Measurements from ENCODE around the gene SLC16A13.

SLC16A13 gene

DNA sequence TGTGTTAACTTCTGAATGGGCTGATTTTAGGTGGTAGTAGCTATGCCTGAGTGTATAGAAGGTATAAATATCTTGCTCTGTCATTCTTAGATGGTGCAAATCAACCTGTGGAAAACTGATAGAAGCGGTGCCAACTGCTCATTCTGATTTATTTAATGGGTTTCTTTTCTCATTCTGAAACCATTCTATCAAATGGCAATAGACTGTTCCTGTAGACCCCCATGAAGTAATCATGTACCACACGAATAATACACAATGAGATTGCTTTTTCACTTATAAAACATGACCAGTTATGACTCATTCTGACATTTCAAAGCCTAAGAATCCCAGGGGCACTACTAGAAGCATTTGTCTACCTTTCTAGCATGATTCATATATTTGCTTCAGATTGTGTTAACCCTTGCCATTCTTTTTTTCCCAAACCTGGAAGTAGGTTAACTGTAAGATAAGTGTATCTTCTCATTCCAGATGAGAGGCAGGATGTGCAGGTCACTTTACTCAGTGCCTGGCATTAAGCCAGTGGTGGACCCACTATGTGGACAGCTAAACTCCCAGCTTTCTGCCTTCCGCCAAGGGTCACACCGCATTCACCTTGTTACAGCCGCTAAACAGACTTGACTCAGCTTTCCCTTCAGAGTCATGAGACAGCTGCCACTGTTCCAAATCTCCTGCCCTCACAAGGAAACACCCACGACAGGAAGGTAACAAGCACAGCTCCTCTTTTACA, 24.5 kb downstream of the SLC16A13 start:
- Histone ChIP-seq H3K4me1 (ENCODE audit: control insufficient read depth in 1 of 2, insufficient read depth in 2 of 2, low read length in 2 of 2) (no peaks in the 10 kb centered on the region), H3K27ac (ENCODE audit: low read depth, low read length) (no peak overlapping the region), H3K9me3 (ENCODE audit: control insufficient read depth in 1 of 2, low read length in 2 of 2) (no peaks in the 10 kb centered on the region), H3K27me3 (ENCODE audit: control insufficient read depth in 1 of 2, insufficient read depth in 2 of 2, low read length in 2 of 2) (no peaks in the 10 kb centered on the region), H3K9ac (ENCODE audit: low read depth in 1 of 2, low read length in 2 of 2) (no peak overlapping the region), H3K36me3 (ENCODE audit: control insufficient read depth in 1 of 2, insufficient read depth in 2 of 2, low read length in 2 of 2) (no peaks in the 10 kb centered on the region), H3K4me3 (ENCODE audit: low read depth in 1 of 2, low read length in 2 of 2) (no peak overlapping the region)

- Histone ChIP-seq H3K27ac (ENCODE audit: low read depth, low read length) (no peak overlapping the region), H3K9ac (ENCODE audit: low read depth in 1 of 2, low read length in 2 of 2) (no peak overlapping the region), H3K4me1 (ENCODE audit: control insufficient read depth in 1 of 2, insufficient read depth in 2 of 2, low read length in 2 of 2) (no peaks in the 10 kb centered on the region), H3K36me3 (ENCODE audit: control insufficient read depth in 1 of 2, insufficient read depth in 2 of 2, low read length in 2 of 2) (no peaks in the 10 kb centered on the region), H3K9me3 (ENCODE audit: control insufficient read depth in 1 of 2, low read length in 2 of 2) (peaks cover 5 to 7% of the 10 kb centered on the region in 2 donors), H3K27me3 (ENCODE audit: control insufficient read depth in 1 of 2, insufficient read depth in 2 of 2, low read length in 2 of 2) (no peaks in the 10 kb centered on the region), H3K4me3 (ENCODE audit: low read depth in 1 of 2, low read length in 2 of 2) (no peak overlapping the region)
Observed at GRCh38 chr17:7063518-7064094, 27.8 kb downstream of the SLC16A13 start.

DNA sequence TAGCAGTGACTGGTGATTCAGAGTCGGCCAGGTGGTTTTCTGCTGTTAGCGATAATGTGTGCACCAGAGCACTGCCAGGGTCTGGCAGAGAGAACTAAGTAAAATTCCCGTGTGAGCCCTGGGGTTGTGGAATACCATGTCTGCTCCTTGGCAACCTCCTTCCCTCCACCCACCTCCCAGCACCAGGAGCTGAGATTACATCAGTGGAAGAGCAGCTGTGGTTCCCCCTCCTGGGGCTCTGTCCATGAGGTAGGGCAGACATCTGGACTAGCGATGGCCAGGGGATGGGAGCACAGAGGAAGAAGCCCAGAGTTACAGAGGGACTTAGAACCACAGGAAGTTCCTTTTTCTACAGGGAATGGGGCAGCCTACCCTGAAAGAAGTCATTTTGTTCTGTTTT, 28.4 kb downstream of the SLC16A13 start:
- Histone ChIP-seq H3K27ac (ENCODE audit: low read depth, low read length) (no peak overlapping the region), H3K4me1 (ENCODE audit: control insufficient read depth in 1 of 2, insufficient read depth in 2 of 2, low read length in 2 of 2) (no peaks in the 10 kb centered on the region), H3K27me3 (ENCODE audit: control insufficient read depth in 1 of 2, insufficient read depth in 2 of 2, low read length in 2 of 2) (no peaks in the 10 kb centered on the region), H3K9me3 (ENCODE audit: control insufficient read depth in 1 of 2, low read length in 2 of 2) (peaks cover 5 to 7% of the 10 kb centered on the region in 2 donors), H3K9ac (ENCODE audit: low read depth in 1 of 2, low read length in 2 of 2) (no peak overlapping the region), H3K4me3 (ENCODE audit: low read depth in 1 of 2, low read length in 2 of 2) (no peak overlapping the region), H3K36me3 (ENCODE audit: control insufficient read depth in 1 of 2, insufficient read depth in 2 of 2, low read length in 2 of 2) (no peaks in the 10 kb centered on the region)

DNA sequence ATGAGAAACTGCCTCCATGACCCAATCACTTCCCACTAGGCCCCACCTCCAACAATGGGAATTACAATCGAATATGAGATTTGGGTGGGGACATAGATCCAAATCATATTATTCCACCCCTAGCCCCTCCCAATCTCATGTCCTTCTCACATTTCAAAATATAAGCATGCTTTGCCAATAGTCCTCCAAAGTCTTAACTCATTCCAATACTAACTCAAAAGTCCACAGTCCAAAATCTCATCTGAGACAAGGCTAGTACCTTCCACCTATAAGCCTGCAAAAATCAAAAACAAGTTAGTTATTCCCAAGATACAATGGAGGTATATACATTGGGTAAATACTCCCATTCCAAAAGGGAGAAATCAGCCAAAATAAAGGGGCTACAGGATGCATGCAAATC, 31.4 kb downstream of the SLC16A13 start:
- H3K4me3 ChIP-seq (ENCODE audit: low read depth in 1 of 2, low read length in 2 of 2), result no peak overlapping the region
- H3K9ac ChIP-seq (ENCODE audit: low read depth in 1 of 2, low read length in 2 of 2), result no peak overlapping the region

DNA sequence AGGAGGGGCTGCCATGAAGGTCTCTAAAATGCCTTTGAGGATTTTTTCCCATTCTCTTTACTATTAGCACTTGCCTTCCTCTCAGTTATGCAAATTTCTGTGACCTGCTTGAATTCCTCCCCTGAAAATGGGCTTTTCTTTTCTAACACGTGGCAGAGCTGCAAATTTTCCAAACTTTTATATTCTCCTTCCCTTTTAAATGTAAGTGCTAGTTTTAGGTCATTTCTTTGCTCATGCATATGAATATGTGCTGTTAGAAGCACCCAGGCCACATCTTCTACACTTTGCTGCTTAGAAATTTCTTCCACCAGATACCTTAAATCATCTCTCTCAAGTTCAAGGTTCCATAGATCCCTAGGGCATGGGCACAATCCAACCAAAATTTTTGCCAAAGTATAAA, 32.5 kb downstream of the SLC16A13 start:
- Histone ChIP-seq H3K4me1 (ENCODE audit: control insufficient read depth in 1 of 2, insufficient read depth in 2 of 2, low read length in 2 of 2) (no peaks in the 10 kb centered on the region), H3K9ac (ENCODE audit: low read depth in 1 of 2, low read length in 2 of 2) (no peak overlapping the region), H3K9me3 (ENCODE audit: control insufficient read depth in 1 of 2, low read length in 2 of 2) (peaks cover 5 to 7% of the 10 kb centered on the region in 2 donors), H3K27me3 (ENCODE audit: control insufficient read depth in 1 of 2, insufficient read depth in 2 of 2, low read length in 2 of 2) (no peaks in the 10 kb centered on the region), H3K27ac (ENCODE audit: low read depth, low read length) (no peak overlapping the region), H3K36me3 (ENCODE audit: control insufficient read depth in 1 of 2, insufficient read depth in 2 of 2, low read length in 2 of 2) (no peaks in the 10 kb centered on the region), H3K4me3 (ENCODE audit: low read depth in 1 of 2, low read length in 2 of 2) (no peak overlapping the region)

More for the DNA sequence above, 31.4 kb downstream of the SLC16A13 start:
- Histone ChIP-seq H3K9me3 (ENCODE audit: control insufficient read depth in 1 of 2, low read length in 2 of 2) (peaks cover 5 to 7% of the 10 kb centered on the region in 2 donors), H3K27me3 (ENCODE audit: control insufficient read depth in 1 of 2, insufficient read depth in 2 of 2, low read length in 2 of 2) (no peaks in the 10 kb centered on the region), H3K36me3 (ENCODE audit: control insufficient read depth in 1 of 2, insufficient read depth in 2 of 2, low read length in 2 of 2) (no peaks in the 10 kb centered on the region), H3K4me1 (ENCODE audit: control insufficient read depth in 1 of 2, insufficient read depth in 2 of 2, low read length in 2 of 2) (no peaks in the 10 kb centered on the region), H3K27ac (ENCODE audit: low read depth, low read length) (no peak overlapping the region)

GRCh38 chr17:7070712-7071111, 34.9 kb downstream of the SLC16A13 start:
- Histone ChIP-seq H3K9me3 (ENCODE audit: control insufficient read depth in 1 of 2, low read length in 2 of 2) (peaks cover 5 to 7% of the 10 kb centered on the region in 2 donors), H3K27ac (ENCODE audit: low read depth, low read length) (no peak overlapping the region), H3K36me3 (ENCODE audit: control insufficient read depth in 1 of 2, insufficient read depth in 2 of 2, low read length in 2 of 2) (no peaks in the 10 kb centered on the region), H3K4me1 (ENCODE audit: control insufficient read depth in 1 of 2, insufficient read depth in 2 of 2, low read length in 2 of 2) (no peaks in the 10 kb centered on the region), H3K27me3 (ENCODE audit: control insufficient read depth in 1 of 2, insufficient read depth in 2 of 2, low read length in 2 of 2) (no peaks in the 10 kb centered on the region), H3K9ac (ENCODE audit: low read depth in 1 of 2, low read length in 2 of 2) (no peak overlapping the region), H3K4me3 (ENCODE audit: low read depth in 1 of 2, low read length in 2 of 2) (no peak overlapping the region)

GRCh38 chr17:7072406-7072805, 36.6 kb downstream of the SLC16A13 start:
- Histone ChIP-seq H3K4me1 (ENCODE audit: control insufficient read depth in 1 of 2, insufficient read depth in 2 of 2, low read length in 2 of 2) (no peaks in the 10 kb centered on the region), H3K27me3 (ENCODE audit: control insufficient read depth in 1 of 2, insufficient read depth in 2 of 2, low read length in 2 of 2) (no peaks in the 10 kb centered on the region), H3K36me3 (ENCODE audit: control insufficient read depth in 1 of 2, insufficient read depth in 2 of 2, low read length in 2 of 2) (no peaks in the 10 kb centered on the region), H3K4me3 (ENCODE audit: low read depth in 1 of 2, low read length in 2 of 2) (no peak overlapping the region), H3K9me3 (ENCODE audit: control insufficient read depth in 1 of 2, low read length in 2 of 2) (peaks cover 5 to 7% of the 10 kb centered on the region in 2 donors), H3K27ac (ENCODE audit: low read depth, low read length) (no peak overlapping the region), H3K9ac (ENCODE audit: low read depth in 1 of 2, low read length in 2 of 2) (no peak overlapping the region)

DNA sequence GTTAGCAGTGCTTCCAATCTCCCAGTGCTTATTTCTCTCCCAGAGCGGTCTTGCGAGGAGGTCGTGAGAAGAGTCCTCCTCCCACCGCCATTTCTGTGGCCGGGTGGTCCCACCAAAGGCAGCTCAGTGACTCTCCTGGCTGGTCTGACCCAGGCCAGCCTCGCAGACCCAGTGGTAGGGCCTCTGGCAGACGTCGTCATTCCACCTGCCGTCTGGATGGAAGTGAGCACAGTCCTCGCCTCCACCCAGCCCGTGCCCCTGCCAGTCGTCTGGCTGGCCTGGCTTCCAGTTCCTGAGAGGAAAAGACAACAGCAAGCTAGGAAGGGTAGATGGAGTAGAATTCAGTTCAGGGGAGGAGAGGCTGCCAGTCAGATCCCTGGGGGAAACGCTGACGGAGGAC, 39.1 kb downstream of the SLC16A13 start:
- Histone ChIP-seq H3K36me3 (ENCODE audit: control insufficient read depth in 1 of 2, insufficient read depth in 2 of 2, low read length in 2 of 2) (no peaks in the 10 kb centered on the region), H3K27me3 (ENCODE audit: control insufficient read depth in 1 of 2, insufficient read depth in 2 of 2, low read length in 2 of 2) (no peaks in the 10 kb centered on the region), H3K9ac (ENCODE audit: low read depth in 1 of 2, low read length in 2 of 2) (no peak overlapping the region), H3K27ac (ENCODE audit: low read depth, low read length) (no peak overlapping the region), H3K4me1 (ENCODE audit: control insufficient read depth in 1 of 2, insufficient read depth in 2 of 2, low read length in 2 of 2) (no peaks in the 10 kb centered on the region), H3K4me3 (ENCODE audit: low read depth in 1 of 2, low read length in 2 of 2) (no peak overlapping the region), H3K9me3 (ENCODE audit: control insufficient read depth in 1 of 2, low read length in 2 of 2) (no peaks in the 10 kb centered on the region)

- H3K9ac ChIP-seq (ENCODE audit: low read depth in 1 of 2, low read length in 2 of 2), result no peak overlapping the region
- H3K36me3 ChIP-seq (ENCODE audit: control insufficient read depth in 1 of 2, insufficient read depth in 2 of 2, low read length in 2 of 2), result no peaks in the 10 kb centered on the region
- H3K4me3 ChIP-seq (ENCODE audit: low read depth in 1 of 2, low read length in 2 of 2), result no peak overlapping the region
- no peak overlapping the region for H3K27ac ChIP-seq (ENCODE audit: low read depth, low read length)
- H3K27me3 ChIP-seq (ENCODE audit: control insufficient read depth in 1 of 2, insufficient read depth in 2 of 2, low read length in 2 of 2), result no peaks in the 10 kb centered on the region
- no peaks in the 10 kb centered on the region for H3K4me1 ChIP-seq (ENCODE audit: control insufficient read depth in 1 of 2, insufficient read depth in 2 of 2, low read length in 2 of 2)
- H3K9me3 ChIP-seq (ENCODE audit: control insufficient read depth in 1 of 2, low read length in 2 of 2), result no peaks in the 10 kb centered on the region
Observed at GRCh38 chr17:7077911-7078546, 42.2 kb downstream of the SLC16A13 start.

GRCh38 chr17:7078711-7079110, 42.9 kb downstream of the SLC16A13 start:
- Histone ChIP-seq H3K36me3 (ENCODE audit: control insufficient read depth in 1 of 2, insufficient read depth in 2 of 2, low read length in 2 of 2) (no peaks in the 10 kb centered on the region), H3K9ac (ENCODE audit: low read depth in 1 of 2, low read length in 2 of 2) (no peak overlapping the region), H3K9me3 (ENCODE audit: control insufficient read depth in 1 of 2, low read length in 2 of 2) (no peaks in the 10 kb centered on the region), H3K4me1 (ENCODE audit: control insufficient read depth in 1 of 2, insufficient read depth in 2 of 2, low read length in 2 of 2) (no peaks in the 10 kb centered on the region), H3K4me3 (ENCODE audit: low read depth in 1 of 2, low read length in 2 of 2) (peak overlapping the region in 1 of 2 donors; percentile 28), H3K27me3 (ENCODE audit: control insufficient read depth in 1 of 2, insufficient read depth in 2 of 2, low read length in 2 of 2) (no peaks in the 10 kb centered on the region), H3K27ac (ENCODE audit: low read depth, low read length) (no peak overlapping the region)

Data from duodenal mucosa (tissue), 2 donors.